Ishikawa (cell line): ENCODE measurements around the gene ADGRE1.

Source experiments
- CEBPB ChIP-seq: IDR thresholded peaks from 2 replicates; pipeline ENCODE4 v1.6.1; 2012
- CREB1 ChIP-seq: IDR thresholded peaks from 2 replicates; pipeline ENCODE4 v1.6.1; 2012; ENCODE audit warnings: low read depth
- EP300 ChIP-seq: IDR thresholded peaks from 2 replicates; pipeline ENCODE4 v1.6.1; 2012; ENCODE audit warnings: borderline replicate concordance
- FOXM1 ChIP-seq: IDR thresholded peaks from 2 replicates; pipeline ENCODE4 v1.6.1; 2012; ENCODE audit warnings: low read depth, borderline replicate concordance
- NFIC ChIP-seq: IDR thresholded peaks from 2 replicates; pipeline ENCODE4 v1.6.1; 2012
- RAD21 ChIP-seq: IDR thresholded peaks from 2 replicates; pipeline ENCODE4 v1.6.1; 2012; ENCODE audit warnings: low read depth
- TAF1 ChIP-seq: IDR thresholded peaks from 2 replicates; pipeline ENCODE4 v1.6.1; 2012; ENCODE audit warnings: low read depth, mild to moderate bottlenecking
- TEAD4 ChIP-seq: IDR thresholded peaks from 2 replicates; pipeline ENCODE4 v1.6.1; 2012
- ZBTB7A ChIP-seq: IDR thresholded peaks from 2 replicates; pipeline ENCODE4 v1.6.1; 2012; ENCODE audit warnings: low read depth
- TF ChIP-seq, protein P1 (sequence below): IDR thresholded peaks from 2 replicates; pipeline ENCODE4 v1.6.1; 2012
- TF ChIP-seq, protein P2 (sequence below): IDR thresholded peaks from 2 replicates; pipeline ENCODE4 v1.6.1; 2012; ENCODE audit warnings: low read depth, mild to moderate bottlenecking

DNA sequence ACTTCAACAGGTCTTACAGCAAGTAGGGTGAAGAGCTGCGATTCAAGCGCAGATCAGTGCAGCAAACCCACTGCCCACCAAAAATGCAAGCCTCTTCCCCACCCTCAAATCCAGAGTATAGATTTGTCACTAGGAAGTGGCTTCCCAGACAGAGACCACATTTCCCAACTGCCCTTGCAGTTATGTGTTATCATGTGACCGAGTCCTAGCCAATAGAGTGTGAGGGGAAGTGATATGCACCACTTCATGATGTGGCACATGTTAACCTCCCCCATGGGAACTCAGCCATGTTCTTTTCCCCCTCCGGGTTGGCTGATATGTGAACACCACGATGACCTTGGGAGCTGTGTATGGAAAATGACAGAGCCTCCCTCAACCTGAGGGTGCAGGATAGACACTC is 83.1 kb downstream of the ADGRE1 start:
- TF ChIP-seq CEBPB (no peak), RAD21 (no peak), TEAD4 (no peak), ZBTB7A (no peak), EP300 (no peak), FOXM1 (no peak), NFIC (no peak), CREB1 (no peak), TAF1 (no peak)
- TF ChIP-seq, protein P1, sequence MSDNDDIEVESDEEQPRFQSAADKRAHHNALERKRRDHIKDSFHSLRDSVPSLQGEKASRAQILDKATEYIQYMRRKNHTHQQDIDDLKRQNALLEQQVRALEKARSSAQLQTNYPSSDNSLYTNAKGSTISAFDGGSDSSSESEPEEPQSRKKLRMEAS: 0 out of 2 replicates have a peak, but pooled peaks have one; percentile 44
- TF ChIP-seq, protein P2, sequence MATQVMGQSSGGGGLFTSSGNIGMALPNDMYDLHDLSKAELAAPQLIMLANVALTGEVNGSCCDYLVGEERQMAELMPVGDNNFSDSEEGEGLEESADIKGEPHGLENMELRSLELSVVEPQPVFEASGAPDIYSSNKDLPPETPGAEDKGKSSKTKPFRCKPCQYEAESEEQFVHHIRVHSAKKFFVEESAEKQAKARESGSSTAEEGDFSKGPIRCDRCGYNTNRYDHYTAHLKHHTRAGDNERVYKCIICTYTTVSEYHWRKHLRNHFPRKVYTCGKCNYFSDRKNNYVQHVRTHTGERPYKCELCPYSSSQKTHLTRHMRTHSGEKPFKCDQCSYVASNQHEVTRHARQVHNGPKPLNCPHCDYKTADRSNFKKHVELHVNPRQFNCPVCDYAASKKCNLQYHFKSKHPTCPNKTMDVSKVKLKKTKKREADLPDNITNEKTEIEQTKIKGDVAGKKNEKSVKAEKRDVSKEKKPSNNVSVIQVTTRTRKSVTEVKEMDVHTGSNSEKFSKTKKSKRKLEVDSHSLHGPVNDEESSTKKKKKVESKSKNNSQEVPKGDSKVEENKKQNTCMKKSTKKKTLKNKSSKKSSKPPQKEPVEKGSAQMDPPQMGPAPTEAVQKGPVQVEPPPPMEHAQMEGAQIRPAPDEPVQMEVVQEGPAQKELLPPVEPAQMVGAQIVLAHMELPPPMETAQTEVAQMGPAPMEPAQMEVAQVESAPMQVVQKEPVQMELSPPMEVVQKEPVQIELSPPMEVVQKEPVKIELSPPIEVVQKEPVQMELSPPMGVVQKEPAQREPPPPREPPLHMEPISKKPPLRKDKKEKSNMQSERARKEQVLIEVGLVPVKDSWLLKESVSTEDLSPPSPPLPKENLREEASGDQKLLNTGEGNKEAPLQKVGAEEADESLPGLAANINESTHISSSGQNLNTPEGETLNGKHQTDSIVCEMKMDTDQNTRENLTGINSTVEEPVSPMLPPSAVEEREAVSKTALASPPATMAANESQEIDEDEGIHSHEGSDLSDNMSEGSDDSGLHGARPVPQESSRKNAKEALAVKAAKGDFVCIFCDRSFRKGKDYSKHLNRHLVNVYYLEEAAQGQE: no peak
